ENCODE results near the gene TAF11L8.
"Not testable (repeated sequence)": the region's sequence is repeated elsewhere in the genome, so short reads cannot be mapped to it uniquely, and the experiment has no call there.

TAF11L8 gene

DNA sequence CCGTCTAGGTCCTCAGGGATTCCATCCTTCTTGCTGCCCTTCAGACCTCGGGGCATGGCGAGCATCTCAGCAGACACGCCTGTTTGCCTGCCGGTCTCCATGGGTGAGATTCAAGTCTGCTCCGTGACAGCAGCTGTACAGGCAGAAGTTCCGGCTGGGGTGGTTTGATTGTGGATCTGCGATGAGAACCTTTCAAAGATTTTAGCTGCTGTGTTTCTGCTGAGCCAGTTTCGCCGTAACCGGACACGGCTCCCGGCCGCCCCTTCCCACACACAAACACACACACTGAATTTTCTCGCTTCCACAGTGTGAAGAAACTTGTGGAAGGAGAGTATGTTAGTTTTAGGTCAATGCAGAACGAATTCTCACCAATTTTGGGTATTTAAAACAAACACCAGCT, at the start of gene TAF11L8:
TSS of gene TAF11L8 (minus strand) at position 101 of the 400 bp plus-strand sequence.
- not testable (repeated sequence) for DNase-seq

DNA sequence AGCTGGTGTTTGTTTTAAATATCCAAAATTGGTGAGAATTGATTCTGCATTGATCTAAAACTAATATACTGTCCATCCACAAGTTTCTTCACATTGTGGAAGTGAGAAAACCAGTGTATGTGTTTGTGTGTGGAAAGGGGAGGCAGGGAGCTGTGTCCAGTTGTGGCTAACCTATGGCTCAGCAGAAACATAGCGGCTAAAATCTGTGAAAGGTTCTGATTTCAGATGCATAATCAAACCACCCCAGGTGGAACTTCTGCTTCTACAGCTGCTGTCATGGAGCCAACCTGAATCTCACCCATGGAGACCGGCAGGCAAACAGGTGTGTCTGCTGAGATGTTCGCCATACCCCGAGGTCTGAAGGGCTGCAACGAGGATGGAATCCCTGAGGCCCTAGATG, 43.4 kb upstream of the TAF11L8 start, which contains the start of gene TAF11L14:
TSS of gene TAF11L14 (plus strand) at position 301 of the 400 bp plus-strand sequence.
- no peak for DNase-seq

DNA sequence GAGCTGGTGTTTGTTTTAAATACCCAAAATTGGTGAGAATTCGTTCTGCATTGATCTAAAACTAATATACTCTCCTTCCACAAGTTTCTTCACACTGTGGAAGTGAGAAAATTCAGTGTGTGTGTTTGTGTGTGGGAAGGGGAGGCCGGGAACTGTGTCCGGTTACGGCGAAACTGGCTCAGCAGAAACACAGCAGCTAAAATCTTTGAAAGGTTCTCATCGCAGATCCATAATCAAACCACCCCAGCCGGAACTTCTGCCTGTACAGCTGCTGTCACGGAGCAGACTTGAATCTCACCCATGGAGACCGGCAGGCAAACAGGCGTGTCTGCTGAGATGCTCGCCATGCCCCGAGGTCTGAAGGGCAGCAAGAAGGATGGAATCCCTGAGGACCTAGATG, 41.0 kb upstream of the TAF11L8 start, which contains the start of gene TAF11L13:
TSS of gene TAF11L13 (plus strand) at position 301 of the 400 bp plus-strand sequence.
- not testable (repeated sequence) for DNase-seq

DNA sequence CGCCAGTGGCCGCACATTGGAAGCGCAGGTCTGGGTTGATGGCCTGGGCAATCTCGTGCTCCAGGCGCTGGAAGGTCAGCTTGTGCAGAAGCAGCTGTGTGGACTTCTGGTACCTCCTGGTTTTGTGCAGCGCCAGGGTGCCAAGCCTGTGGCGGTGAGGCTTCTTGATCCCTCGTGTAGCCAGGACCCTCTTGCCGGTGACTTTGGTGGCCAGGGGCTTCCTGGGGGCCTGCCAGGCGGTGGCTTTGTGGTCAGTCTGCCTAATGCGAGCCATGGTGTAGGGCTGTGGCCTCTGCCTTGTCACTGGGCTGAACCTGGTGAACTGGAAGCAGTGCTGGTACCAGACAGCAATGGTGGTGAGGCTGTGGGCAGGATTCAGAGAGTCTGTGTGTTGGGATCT, 34.9 kb upstream of the TAF11L8 start:
- no peak for DNase-seq

DNA sequence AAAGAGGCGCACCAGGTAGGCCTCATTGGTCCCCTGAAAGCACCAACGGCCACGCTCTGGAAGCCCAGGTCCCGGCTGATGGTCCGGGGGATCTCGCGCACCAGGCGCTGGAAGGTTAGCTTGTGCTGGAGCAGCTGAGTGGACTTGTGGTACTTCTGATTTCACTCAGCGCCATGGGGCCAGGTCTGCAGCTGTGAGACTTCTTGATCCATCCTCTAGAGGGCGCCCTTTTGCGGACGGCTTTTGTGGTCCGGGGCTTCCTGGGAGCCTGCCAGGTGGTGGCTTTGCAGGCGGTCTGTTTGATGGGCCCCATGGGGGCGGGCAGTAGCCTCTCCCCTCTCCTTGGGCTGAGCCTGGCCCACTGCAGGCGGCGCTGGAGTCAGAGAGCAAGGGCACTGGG, 29.9 kb upstream of the TAF11L8 start:
- no peak for DNase-seq

DNA sequence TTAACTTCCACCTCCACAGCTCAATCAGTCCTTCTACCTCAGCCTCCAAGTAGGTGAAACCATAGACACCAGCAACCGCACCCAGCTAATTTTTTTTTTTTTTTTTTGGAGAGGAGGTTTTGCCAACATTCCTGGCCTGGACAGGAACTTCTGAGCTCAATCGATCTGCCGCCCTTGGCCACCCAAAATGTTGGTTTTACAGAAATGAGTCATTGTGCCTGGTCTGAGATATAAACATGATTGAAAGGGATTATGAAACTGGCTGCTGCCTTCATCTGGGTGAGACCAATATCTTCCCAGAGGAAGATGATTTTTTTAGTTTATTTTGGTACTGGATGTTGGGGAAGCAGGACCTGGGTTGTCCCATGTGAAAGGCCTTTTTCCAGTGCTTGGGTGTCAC, 28.6 kb upstream of the TAF11L8 start:
- no peak for DNase-seq

DNA sequence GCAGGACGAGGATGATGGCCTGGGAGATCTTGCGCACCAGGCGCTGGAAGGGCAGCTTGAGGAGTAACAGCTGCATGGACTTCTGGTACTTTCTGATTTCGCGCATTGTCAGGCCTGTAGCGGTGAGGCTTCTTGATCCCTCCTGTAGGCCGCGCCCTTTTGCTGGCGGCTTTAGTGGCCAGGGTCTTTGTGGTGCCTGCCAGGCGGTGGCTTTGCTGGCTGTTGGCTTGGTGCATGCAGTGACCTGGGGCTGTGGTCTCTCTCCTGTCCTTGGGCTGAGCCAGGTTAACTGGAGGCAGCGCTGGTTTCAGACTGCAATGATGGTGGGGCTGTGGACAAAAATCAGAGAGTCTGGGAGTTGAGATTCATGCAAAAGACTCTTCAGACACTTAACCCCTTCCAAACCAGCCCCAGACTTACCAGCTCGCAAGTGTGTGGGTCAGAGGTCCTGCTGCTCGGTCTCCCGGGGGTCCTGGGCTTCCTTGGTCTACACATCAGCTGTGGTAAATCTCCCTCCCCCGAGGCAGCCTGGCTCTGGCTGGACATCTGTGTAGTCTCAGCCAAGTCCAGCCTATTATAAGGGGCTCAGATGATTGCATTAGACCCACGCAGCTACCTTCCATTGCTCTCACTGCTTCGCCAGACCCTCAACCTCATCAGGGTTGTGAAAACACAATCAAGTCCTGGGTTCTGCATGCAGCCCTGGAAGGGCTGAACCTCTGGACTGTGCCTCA, 24.3 kb upstream of the TAF11L8 start:
- no peak for DNase-seq

DNA sequence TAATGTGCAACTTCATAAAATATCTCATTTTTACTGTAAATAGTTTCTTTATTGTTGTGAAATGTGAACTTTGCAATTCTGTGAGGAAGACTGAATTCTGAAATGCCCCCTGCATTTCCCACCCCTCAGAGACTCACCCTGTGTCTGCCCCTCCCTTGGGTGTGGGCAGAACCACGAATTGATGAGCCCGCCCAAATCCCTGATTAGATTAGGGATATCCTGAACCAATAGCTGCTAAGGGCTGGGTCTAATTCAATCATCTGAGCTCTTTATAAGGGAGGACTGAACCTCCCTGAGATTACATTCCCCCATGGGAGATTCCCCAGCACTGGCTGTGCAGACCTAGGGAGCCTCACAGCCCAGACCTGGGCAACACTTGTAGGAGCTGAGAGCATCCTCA, 19.3 kb upstream of the TAF11L8 start, which contains the start of gene TAF11L12:
TSS of gene TAF11L12 (plus strand) at position 301 of the 400 bp plus-strand sequence.
- DNase-seq = not testable (repeated sequence)

DNA sequence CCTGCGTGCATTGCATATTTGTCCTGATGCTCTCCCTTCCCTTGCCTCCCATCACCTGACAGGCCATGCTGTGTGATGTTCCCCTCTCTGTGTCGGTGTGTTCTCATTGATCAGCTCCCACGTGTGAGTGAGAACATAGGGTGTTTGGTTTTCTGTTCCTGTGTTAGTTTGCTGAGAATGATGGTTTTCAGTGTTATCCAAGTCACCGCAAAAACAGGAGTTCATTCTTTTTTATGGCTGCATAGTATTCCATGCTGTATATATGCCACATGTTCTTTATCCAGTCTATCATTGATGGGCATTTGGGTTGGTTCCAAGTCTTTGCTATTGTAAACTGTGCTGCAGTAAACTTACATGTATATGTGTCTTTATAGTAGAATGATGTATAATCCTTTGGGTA, 16.7 kb upstream of the TAF11L8 start:
- not testable (repeated sequence) for DNase-seq

DNA sequence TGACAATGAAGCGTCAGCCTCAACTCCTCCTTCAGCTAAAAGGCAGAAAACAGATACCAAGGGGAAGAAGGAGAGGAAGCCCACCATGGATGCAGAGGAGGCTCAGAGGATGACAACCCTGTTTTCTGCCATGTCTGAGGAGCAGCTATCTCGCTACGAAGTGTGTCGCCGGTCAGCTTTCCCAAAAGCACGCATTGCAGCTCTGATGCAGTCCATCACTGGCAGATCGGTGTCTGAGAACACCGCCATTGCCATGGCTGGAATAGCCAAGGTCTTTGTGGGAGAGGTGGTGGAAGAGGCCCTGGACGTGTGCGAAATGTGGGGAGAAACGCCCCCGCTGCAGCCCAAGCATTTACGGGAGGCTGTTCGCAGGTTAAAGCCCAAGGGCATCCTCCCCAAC, 14.2 kb upstream of the TAF11L8 start:
- DNase-seq = no peak

DNA sequence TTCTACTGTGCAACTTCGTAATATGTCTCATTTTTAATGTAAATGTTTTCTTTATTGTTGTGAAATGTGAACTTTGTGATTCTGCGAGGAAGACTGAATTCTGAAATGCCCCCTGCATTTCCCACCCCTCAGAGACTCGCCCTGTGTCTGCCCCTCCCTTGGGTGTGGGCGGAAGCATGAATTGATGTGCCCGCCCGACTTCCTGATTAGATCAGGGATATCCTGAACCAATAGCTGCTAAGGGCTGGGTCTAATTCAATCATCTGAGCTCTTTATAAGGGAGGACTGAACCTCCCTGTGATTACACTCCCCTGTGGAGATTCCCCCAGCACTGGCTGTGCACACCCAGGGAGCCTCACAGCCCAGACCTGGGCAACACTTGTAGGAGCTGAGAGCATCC, 13.1 kb upstream of the TAF11L8 start, which contains the start of gene TAF11L11:
TSS of gene TAF11L11 (plus strand) at position 304 of the 400 bp plus-strand sequence.
- DNase-seq = not testable (repeated sequence)

DNA sequence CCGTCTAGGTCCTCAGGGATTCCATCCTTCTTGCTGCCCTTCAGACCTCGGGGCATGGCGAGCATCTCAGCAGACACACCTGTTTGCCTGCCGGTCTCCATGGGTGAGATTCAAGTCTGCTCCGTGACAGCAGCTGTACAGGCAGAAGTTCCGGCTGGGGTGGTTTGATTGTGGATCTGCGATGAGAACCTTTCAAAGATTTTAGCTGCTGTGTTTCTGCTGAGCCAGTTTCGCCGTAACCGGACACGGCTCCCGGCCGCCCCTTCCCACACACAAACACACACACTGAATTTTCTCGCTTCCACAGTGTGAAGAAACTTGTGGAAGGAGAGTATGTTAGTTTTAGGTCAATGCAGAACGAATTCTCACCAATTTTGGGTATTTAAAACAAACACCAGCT, 7.0 kb upstream of the TAF11L8 start, which contains the start of gene TAF11L10:
TSS of gene TAF11L10 (minus strand) at position 101 of the 400 bp plus-strand sequence.
- DNase-seq = not testable (repeated sequence)

DNA sequence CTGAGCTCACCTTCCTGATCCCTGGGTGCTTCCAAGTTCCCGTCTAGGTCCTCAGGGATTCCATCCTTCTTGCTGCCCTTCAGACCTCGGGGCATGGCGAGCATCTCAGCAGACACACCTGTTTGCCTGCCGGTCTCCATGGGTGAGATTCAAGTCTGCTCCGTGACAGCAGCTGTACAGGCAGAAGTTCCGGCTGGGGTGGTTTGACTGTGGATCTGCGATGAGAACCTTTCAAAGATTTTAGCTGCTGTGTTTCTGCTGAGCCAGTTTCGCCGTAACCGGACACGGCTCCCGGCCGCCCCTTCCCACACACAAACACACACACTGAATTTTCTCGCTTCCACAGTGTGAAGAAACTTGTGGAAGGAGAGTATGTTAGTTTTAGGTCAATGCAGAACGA, 3.5 kb upstream of the TAF11L8 start, which contains the start of gene TAF11L9:
TSS of gene TAF11L9 (minus strand) at position 140 of the 400 bp plus-strand sequence.
- not testable (repeated sequence) for DNase-seq

DNA sequence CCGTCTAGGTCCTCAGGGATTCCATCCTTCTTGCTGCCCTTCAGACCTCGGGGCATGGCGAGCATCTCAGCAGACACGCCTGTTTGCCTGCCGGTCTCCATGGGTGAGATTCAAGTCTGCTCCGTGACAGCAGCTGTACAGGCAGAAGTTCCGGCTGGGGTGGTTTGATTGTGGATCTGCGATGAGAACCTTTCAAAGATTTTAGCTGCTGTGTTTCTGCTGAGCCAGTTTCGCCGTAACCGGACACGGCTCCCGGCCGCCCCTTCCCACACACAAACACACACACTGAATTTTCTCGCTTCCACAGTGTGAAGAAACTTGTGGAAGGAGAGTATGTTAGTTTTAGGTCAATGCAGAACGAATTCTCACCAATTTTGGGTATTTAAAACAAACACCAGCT, 5.1 kb downstream of the TAF11L8 start, which contains the start of gene TAF11L7:
TSS of gene TAF11L7 (minus strand) at position 101 of the 400 bp plus-strand sequence.
- not testable (repeated sequence) for DNase-seq
